ENCODE measurements around the gene KCNH3. TPM values are rescaled to one million over a fixed set of nuclear protein-coding genes. Genes with fewer than 3 reads are reported as not detected.

The KCNH3 gene
- total and polyA plus RNA-seq, 2 of the 8 experiments (the other 6 are each of a cell fraction or from before 2014, with no cell fraction given): 0.24 to 0.50 TPM

DNA sequence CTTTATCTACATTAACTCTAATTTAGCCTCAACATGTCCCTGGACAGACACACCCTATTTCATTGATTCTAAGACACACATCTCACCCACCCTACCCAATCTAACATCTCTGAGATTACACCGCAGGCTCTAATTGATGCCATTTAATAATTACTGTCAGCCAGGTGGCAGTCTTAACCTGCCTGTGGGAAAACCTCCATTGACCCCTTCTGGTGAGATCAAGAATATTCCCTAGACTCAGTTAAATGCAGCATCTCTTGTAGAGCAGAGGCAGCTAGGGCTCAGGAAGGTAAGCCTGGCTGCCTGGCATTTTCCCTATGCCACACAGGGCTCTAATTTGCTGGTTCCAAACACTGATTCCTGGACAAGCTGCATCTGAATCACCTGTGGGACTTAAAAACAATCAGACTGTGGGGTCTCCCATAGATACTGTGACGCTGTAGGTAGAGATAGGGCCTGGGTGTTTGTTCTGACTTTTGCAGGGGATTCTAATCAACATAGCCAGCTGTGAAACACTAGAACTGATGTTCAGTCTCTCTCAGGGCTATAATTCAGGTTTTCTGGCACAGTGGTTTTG, 14.8 kb downstream of the KCNH3 start:
- H2AK5ac ChIP-seq (ENCODE audit: low read depth, low read length): no peak overlapping the region
- DNase-seq (ENCODE audit: low read depth in 1 of 2, low spot score in 2 of 2) (no peak), FAIRE-seq (peak; percentile 95)
- no peak overlapping the region for H3K27ac ChIP-seq (ENCODE audit: low read depth, low read length)
- H3K9me3 ChIP-seq (ENCODE audit: insufficient read depth in 2 of 2, low read depth in 1 of 2, low read length in 1 of 2): no peaks in the 10 kb centered on the region
- H3K14ac ChIP-seq (ENCODE audit: insufficient read length): no peak overlapping the region
- no peak overlapping the region for H4K91ac ChIP-seq (replicated peaks; ENCODE audit: insufficient read length, low read length)
- H2BK5ac ChIP-seq (ENCODE audit: low read depth, low read length): no peak overlapping the region
- no peak overlapping the region for H3K4me2 ChIP-seq (ENCODE audit: insufficient read depth in 1 of 2, low read depth in 2 of 2, low read length in 2 of 2)
- H4K5ac ChIP-seq (ENCODE audit: insufficient read length, low read depth, low read length): no peak overlapping the region
- peak overlapping the region; percentile 29 for H3K4ac ChIP-seq (replicated peaks; ENCODE audit: insufficient read length, low read depth, low read length)
- H3K18ac ChIP-seq (ENCODE audit: extremely low read depth, low read length): no peak overlapping the region
- peaks cover 3 to 9% (median 6%) of the 10 kb centered on the region in 4 experiments; a peak in 6 of 8 replicates for H3K36me3 ChIP-seq (ENCODE audit: control insufficient read depth in 2 of 4, insufficient read depth in 4 of 4, low read length in 3 of 4)
- H3K79me2 ChIP-seq (ENCODE audit: control insufficient read depth in 1 of 2, insufficient read depth in 2 of 2, low read length in 2 of 2): no peaks in the 10 kb centered on the region
- peaks cover 0 to 2% of the 10 kb centered on the region in 2 experiments for H4K20me1 ChIP-seq (replicated peaks in 1 of 2; ENCODE audit: control insufficient read depth in 1 of 2, insufficient read depth in 2 of 2, low read length in 2 of 2)
- H2AFZ ChIP-seq (ENCODE audit: low read length): no peak overlapping the region
- H2BK15ac ChIP-seq (ENCODE audit: low read length): no peak overlapping the region
- H2BK120ac ChIP-seq (replicated peaks; ENCODE audit: low read depth, low read length): no peak overlapping the region
- no peak overlapping the region for H3K23ac ChIP-seq (ENCODE audit: insufficient read length)
- no peak overlapping the region for H4K8ac ChIP-seq (ENCODE audit: extremely low read depth, insufficient read depth, low read length)
- no peaks in the 10 kb centered on the region for H3K79me1 ChIP-seq (ENCODE audit: low read depth, low read length)
- ChIA-PET CTCF (ENCODE audit: partially characterized antibody) (interaction anchor here (0.6 to 14.0 kb wide), 53 partner anchors 8 to 455 kb away, joined by 3 to 171 read pairs (median 5); partner anchors contain the start of genes DNAJC22, FAM186B, KCNH3 and MCRS1), POLR2A (ENCODE audit: partially characterized antibody) (interaction anchor here (0.6 to 6.7 kb wide), 8 partner anchors 9 to 231 kb away, joined by 3 to 72 read pairs (median 6); partner anchors contain the start of genes MCRS1, SPATS2 and TROAP)
- H3K9ac ChIP-seq (replicated peaks in 1 of 4; ENCODE audit: extremely low read depth in 1 of 4, low read depth in 3 of 4, low read length in 3 of 4): no peak overlapping the region
- H3K4me3 ChIP-seq (ENCODE audit: extremely low read depth in 1 of 4, insufficient read depth in 2 of 4, low read depth in 3 of 4, low read length in 4 of 4): no peak overlapping the region
- 85% methylated on average over 2 of the region's 2 CpGs; no CpG with 5 or more reads in 1 of the 2 experiments for WGBS, 2 experiments (ENCODE audit: extremely low coverage in 1 of 2, insufficient coverage in 1 of 2, insufficient read length in 1 of 2, insufficient replicate concordance in 2 of 2, low coverage in 1 of 2, low lambda C conversion rate in 2 of 2, missing lambda C conversion rate in 1 of 2)
- peaks cover 4 to 28% (median 20%) of the 10 kb centered on the region in 4 experiments for H3K27me3 ChIP-seq (replicated peaks in 1 of 4; ENCODE audit: control insufficient read depth in 3 of 4, extremely low read depth in 1 of 4, insufficient read depth in 3 of 4, low read length in 3 of 4)
- no peak overlapping the region for H2BK20ac ChIP-seq (ENCODE audit: low read length)
- no peak overlapping the region for H2BK12ac ChIP-seq (ENCODE audit: low read depth, low read length)
- peaks cover 8% of the 10 kb centered on the region; the same call in 1 of the 2 replicates for H3K23me2 ChIP-seq (ENCODE audit: low read depth, low read length)
- peaks cover 0 to 12% (median 8%) of the 10 kb centered on the region in 4 experiments; a peak in 6 of 7 replicates for H3K4me1 ChIP-seq (replicated peaks in 1 of 4; ENCODE audit: control insufficient read depth in 3 of 4, insufficient read depth in 4 of 4, low read length in 3 of 4)
- no peak overlapping the region for H3K56ac ChIP-seq (replicated peaks; ENCODE audit: insufficient read length, low read depth, low read length)
- TF ChIP-seq TCF12 (IDR thresholded peaks at IDR 0.05; ENCODE audit: low read depth, low read length): no peak

All from H1 (cell line).